Endothelial cell of umbilical vein (primary cell): ENCODE data around the gene SMAD7. TPM values are rescaled to one million over a fixed set of nuclear protein-coding genes. Genes with fewer than 3 reads are reported as not detected.

Experiments
- BruUV-seq: library from RNA; stranded (reverse); fragments of 400-500 nt; replicated peaks from 2 replicates; lab custom pipeline; 2021; lab: Mats Ljungman, UMichigan
- CTCF ChIA-PET: fragments of 300-600, 350-600 bp; sonication (Branson Sonifier 250); formaldehyde crosslinking; loops from one replicate; lab custom pipeline; 2021; ENCODE audit warnings: antibody characterized with exemption, inconsistent platforms; lab: Charles Lee
- POLR2A ChIA-PET: fragments of 300-600, 350-600 bp; sonication (Branson Sonifier 250); formaldehyde crosslinking; loops from one replicate; lab custom pipeline; 2021; ENCODE audit warnings: antibody characterized with exemption, inconsistent platforms; lab: Charles Lee
- DNase-seq: peaks from one replicate; pipeline ENCODE4 v3.0.0-alpha.2; 2011; ENCODE audit warnings: low read depth, low spot score
- FAIRE-seq: peaks from 2 replicates; lab custom pipeline; 2011; peaks lifted over from hg19 to GRCh38; lab: Jason Lieb, UNC
- H2AFZ ChIP-seq: 2 replicates; pipeline ENCODE4 v1.6.0; 2012; ENCODE audit warnings: low read depth, low read length, control low read depth, inconsistent platforms
- H3K27ac ChIP-seq: 2 replicates; pipeline ENCODE4 v1.5.1; 2011; ENCODE audit warnings: low read depth, mild to moderate bottlenecking, control low read depth, low read length, moderate library complexity; ENCODE audit not compliant: insufficient read depth
- H3K27me3 ChIP-seq, 2 experiments: 2 replicates each; pipeline versions ENCODE4 v1.6.0 to v1.6.1; 2011; ENCODE audit warnings: low read length in 2 of 2, mixed read lengths in 1 of 2; ENCODE audit not compliant: control insufficient read depth in 2 of 2, insufficient read depth in 2 of 2
- H3K36me3 ChIP-seq, 2 experiments: 2 replicates in 1 of 2; 3 replicates in 1 of 2; pipeline ENCODE4 v1.5.1; 2011; ENCODE audit warnings: low read length in 2 of 2, mild to moderate bottlenecking in 1 of 2, moderate library complexity in 1 of 2; ENCODE audit not compliant: control insufficient read depth in 2 of 2, insufficient read depth in 2 of 2; ENCODE audit errors: extremely low read depth in 1 of 2
- H3K4me1 ChIP-seq: 3 replicates; pipeline ENCODE4 v1.5.1; 2011; ENCODE audit warnings: mild to moderate bottlenecking, low read length; ENCODE audit not compliant: control insufficient read depth, insufficient read depth; ENCODE audit errors: extremely low read depth
- H3K4me2 ChIP-seq: 2 replicates; pipeline ENCODE4 v1.6.1; 2011; ENCODE audit warnings: low read length, control low read depth, mixed read lengths; ENCODE audit not compliant: insufficient read depth
- H3K4me3 ChIP-seq, 3 experiments: fragments of 200-600 bp in 1 of 3; sonication (generic), shearing (Covaris generic) in 1 of 3; replicated peaks in 1 of 3; 2 replicates each; pipeline ENCODE4 v1.5.1; 2011 to 2016; ENCODE audit warnings: control low read depth in 3 of 3, low read length in 3 of 3, mild to moderate bottlenecking in 2 of 3, inconsistent platforms in 1 of 3, low read depth in 1 of 3, moderate library complexity in 1 of 3; ENCODE audit not compliant: insufficient read depth in 1 of 3
- H3K79me2 ChIP-seq: 2 replicates; pipeline ENCODE4 v1.6.0; 2012; ENCODE audit warnings: low read length, inconsistent platforms; ENCODE audit not compliant: control insufficient read depth, insufficient read depth
- H3K9ac ChIP-seq: replicated peaks from 2 replicates; pipeline ENCODE3; 2011; ENCODE audit warnings: low read length, control low read depth; ENCODE audit not compliant: insufficient read depth; ENCODE audit errors: extremely low read depth
- H3K9me1 ChIP-seq: replicated peaks from 3 replicates; pipeline ENCODE4 v1.6.0; 2011; ENCODE audit warnings: mild to moderate bottlenecking, low read length; ENCODE audit not compliant: control insufficient read depth, insufficient read depth; ENCODE audit errors: extremely low read depth
- H3K9me3 ChIP-seq: replicated peaks from 2 replicates; pipeline ENCODE4 v1.5.1; 2012; ENCODE audit warnings: low read length, inconsistent platforms; ENCODE audit not compliant: control insufficient read depth, insufficient read depth
- H4K20me1 ChIP-seq: replicated peaks from 2 replicates; pipeline ENCODE3; 2011; ENCODE audit warnings: mild to moderate bottlenecking, low read length; ENCODE audit not compliant: control insufficient read depth, insufficient read depth; ENCODE audit errors: extremely low read depth
- CTCF ChIP-seq, 2 donors: IDR thresholded peaks; 1 replicate in 1 of 2; 2 replicates in 1 of 2; pipeline ENCODE4 v1.5.1; 2011; ENCODE audit warnings: low read length in 2 of 2, mild to moderate bottlenecking in 2 of 2, moderate library complexity in 2 of 2, control low read depth in 1 of 2, inconsistent platforms in 1 of 2, low read depth in 1 of 2; ENCODE audit not compliant: insufficient read depth in 1 of 2; ENCODE audit errors: extremely low read depth in 1 of 2
- EZH2 ChIP-seq: IDR thresholded peaks from 2 replicates; pipeline ENCODE4 v1.6.1; 2012; ENCODE audit warnings: borderline replicate concordance, low read depth, mild to moderate bottlenecking, moderate library complexity, low read length, inconsistent platforms; ENCODE audit not compliant: severe bottlenecking
- JUN ChIP-seq: IDR thresholded peaks from 2 replicates; pipeline ENCODE4 v1.6.1; 2011; ENCODE audit warnings: borderline replicate concordance, low read depth; ENCODE audit not compliant: insufficient read length, insufficient read depth
- POLR2A ChIP-seq: IDR thresholded peaks from 2 replicates; pipeline ENCODE4 v1.6.1; 2012; ENCODE audit warnings: low read depth, mild to moderate bottlenecking, control low read depth, low read length
- POLR2AphosphoS5 ChIP-seq: IDR thresholded peaks from 2 replicates; pipeline ENCODE4 v1.6.1; 2012; ENCODE audit warnings: low read depth, mild to moderate bottlenecking, control low read depth, low read length, moderate library complexity; ENCODE audit not compliant: insufficient read depth
- dilution Hi-C: fragments of 300-500 bp; cut with MboI; formaldehyde crosslinking; loops from one replicate; pipeline ENCODE4 v1.15.0; 2019; ENCODE audit warnings: low sequenced_read_pairs; ENCODE audit not compliant: extremely low pct_ligation_motif_present
- intact Hi-C: fragments of 100-400 bp; cut with micrococcal nuclease; formaldehyde crosslinking; loops from one replicate; pipeline ENCODE4 v1.10.0; 2022
- polyA plus RNA-seq, 4 experiments: library from polyadenylated mRNA; depleted of rRNA in 3 of 4; stranded (reverse) in 3 of 4; unstranded in 1 of 4; fragments of >200 nt; gene quantifications; 2 replicates each; pipeline versions ENCODE4 v1.2.1 to v1.2.3, GENCODE V29; 2011 to 2012; ENCODE audit warnings: missing spikeins in 1 of 4
- total RNA-seq: library from RNA; stranded (reverse); gene quantifications from 2 replicates; pipeline ENCODE4 v1.2.3, GENCODE V29; 2021

SMAD7 gene
- total and polyA plus RNA-seq, 2 donors (not counting 3 experiments of a cell fraction or from before 2014, with no cell fraction given): 3.6 to 8.0 TPM

DNA sequence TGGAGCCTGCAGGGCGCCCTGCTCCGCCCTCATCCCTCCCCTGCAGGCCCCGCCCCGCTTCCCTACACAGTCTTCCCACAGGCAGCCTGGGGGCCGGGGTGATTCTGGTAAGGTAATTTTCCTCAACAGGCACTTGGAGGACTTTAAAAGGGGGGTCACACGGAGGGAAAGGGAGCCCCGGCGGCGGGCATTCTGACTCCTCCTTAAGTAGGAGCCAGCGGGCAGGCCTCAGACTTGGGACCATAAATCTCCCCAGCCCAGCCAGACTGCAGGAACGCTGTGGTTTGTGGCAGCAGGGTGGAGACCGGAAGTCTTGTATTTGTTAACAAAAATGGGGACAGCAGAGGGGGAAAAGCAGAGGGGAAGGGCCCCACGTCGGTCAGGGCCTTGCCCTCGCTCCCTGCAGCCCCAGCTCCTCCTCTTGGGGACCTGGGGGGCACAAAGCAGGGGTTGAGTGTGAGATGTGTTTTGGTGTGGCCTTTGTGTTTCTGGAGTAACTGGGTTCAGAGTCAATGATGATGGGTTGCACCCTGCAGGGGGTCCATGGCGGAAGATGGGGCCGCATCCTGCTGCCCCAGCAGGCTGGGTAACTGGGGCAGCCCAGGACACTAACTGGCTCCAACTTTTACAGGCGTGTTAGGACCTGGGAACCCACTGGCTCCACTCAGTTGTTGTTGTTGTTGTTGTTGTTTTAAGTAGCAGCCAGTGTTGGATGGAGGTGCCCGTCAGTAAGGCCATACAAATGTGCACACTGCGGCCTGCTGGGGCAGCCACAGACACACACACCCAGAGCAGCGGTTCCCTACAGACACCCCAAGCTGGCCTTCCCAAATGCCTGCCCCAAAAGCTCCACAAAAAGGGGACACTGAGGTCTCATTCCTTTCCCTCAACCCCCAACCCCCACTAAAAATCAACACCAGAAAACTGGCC is 27.7 kb downstream of the SMAD7 start:
- CTCF ChIA-PET: interaction anchor here (0.8 to 2.2 kb wide), 6 partner anchors 8 to 256 kb away, joined by 4 to 6 read pairs (median 6); no protein-coding TSS in a partner anchor
- Histone ChIP-seq H3K9ac (peak overlapping the region; percentile 17), H3K4me2 (peak overlapping the region; percentile 37), H3K27me3 (no peaks in the 10 kb centered on the region), H3K4me3 (no peak overlapping the region), H3K9me1 (no peaks in the 10 kb centered on the region), H3K4me1 (peaks cover 40% of the 10 kb centered on the region), H3K79me2 (peaks cover 11% of the 10 kb centered on the region), H3K36me3 (peaks cover 0 to 9% of the 10 kb centered on the region in 2 experiments), H3K9me3 (no peaks in the 10 kb centered on the region), H3K27ac (peak overlapping the region; percentile 68), H4K20me1 (no peaks in the 10 kb centered on the region), H2AFZ (peak overlapping the region; percentile 70)
- dilution Hi-C loops: no loop called here
- TF ChIP-seq CTCF (IDR thresholded peaks at IDR 0.05; ENCODE audit: extremely low read depth in 1 of 2, insufficient read depth in 1 of 2, low read depth in 1 of 2, low read length in 2 of 2) (no peak), JUN (no peak), EZH2 (no peak), POLR2A (peak; percentile 16), POLR2AphosphoS5 (peak; percentile 27)
- intact Hi-C loops: loop anchor here (2.0 kb wide), 1 partner anchor 74 kb away; no protein-coding TSS in a partner anchor
- peak; percentile 52 for DNase-seq
- BruUV-seq: no TSS peak
- FAIRE-seq: peak; percentile 89
- POLR2A ChIA-PET: interaction anchor here (1.0 kb wide), 1 partner anchor 167 kb away, joined by 3 read pairs; no protein-coding TSS in a partner anchor
